ENCODE results near the gene DNAJA1. TPM values are rescaled to one million over a fixed set of nuclear protein-coding genes. Genes with fewer than 3 reads are reported as not detected.

The DNAJA1 gene
- total RNA-seq, 1 donor from 2014 or later: 70.0 TPM

- no peak for TF ChIP-seq POLR2AphosphoS5 (IDR thresholded peaks at IDR 0.05; ENCODE audit: insufficient read depth in 1 of 2, low read depth in 1 of 2)
- TF ChIP-seq, protein P1, sequence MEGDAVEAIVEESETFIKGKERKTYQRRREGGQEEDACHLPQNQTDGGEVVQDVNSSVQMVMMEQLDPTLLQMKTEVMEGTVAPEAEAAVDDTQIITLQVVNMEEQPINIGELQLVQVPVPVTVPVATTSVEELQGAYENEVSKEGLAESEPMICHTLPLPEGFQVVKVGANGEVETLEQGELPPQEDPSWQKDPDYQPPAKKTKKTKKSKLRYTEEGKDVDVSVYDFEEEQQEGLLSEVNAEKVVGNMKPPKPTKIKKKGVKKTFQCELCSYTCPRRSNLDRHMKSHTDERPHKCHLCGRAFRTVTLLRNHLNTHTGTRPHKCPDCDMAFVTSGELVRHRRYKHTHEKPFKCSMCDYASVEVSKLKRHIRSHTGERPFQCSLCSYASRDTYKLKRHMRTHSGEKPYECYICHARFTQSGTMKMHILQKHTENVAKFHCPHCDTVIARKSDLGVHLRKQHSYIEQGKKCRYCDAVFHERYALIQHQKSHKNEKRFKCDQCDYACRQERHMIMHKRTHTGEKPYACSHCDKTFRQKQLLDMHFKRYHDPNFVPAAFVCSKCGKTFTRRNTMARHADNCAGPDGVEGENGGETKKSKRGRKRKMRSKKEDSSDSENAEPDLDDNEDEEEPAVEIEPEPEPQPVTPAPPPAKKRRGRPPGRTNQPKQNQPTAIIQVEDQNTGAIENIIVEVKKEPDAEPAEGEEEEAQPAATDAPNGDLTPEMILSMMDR (IDR thresholded peaks at IDR 0.05): no peak
- no peak for TF ChIP-seq POLR2A (IDR thresholded peaks at IDR 0.05)
- Histone ChIP-seq H3K27ac (peak overlapping the region; percentile 100), H3K4me1 (peaks cover 61% of the 10 kb centered on the region), H3K27me3 (no peaks in the 10 kb centered on the region), H3K4me3 (peak overlapping the region; percentile 83 to 94), H3K36me3 (peaks cover 0 to 34% of the 10 kb centered on the region in 2 donors), H3K9me3 (no peaks in the 10 kb centered on the region)
- intact Hi-C loops (cut with DNase I): no loop called here
- DNase-seq (ENCODE audit: extremely low spot score in 2 of 2): peak in 1 of 2 donors; percentile 89
Measured at GRCh38 chr9:33025572-33026342, 684 bp downstream of the DNAJA1 start.

GRCh38 chr9:33029231-33029786 lies 4.2 kb downstream of the DNAJA1 start:
- intact Hi-C loops (cut with DNase I): loop anchor here (2.0 kb wide), 1 partner anchor 137 kb away; the partner anchor contains the start of gene B4GALT1
- Histone ChIP-seq H3K9me3 (no peaks in the 10 kb centered on the region), H3K36me3 (peaks cover 0 to 65% of the 10 kb centered on the region in 2 donors), H3K4me1 (peaks cover 69% of the 10 kb centered on the region), H3K27me3 (no peaks in the 10 kb centered on the region), H3K27ac (peak overlapping the region; percentile 20), H3K4me3 (no peak overlapping the region)
- TF ChIP-seq POLR2AphosphoS5 (IDR thresholded peaks at IDR 0.05; ENCODE audit: insufficient read depth in 1 of 2, low read depth in 1 of 2): peak in 1 of 2 donors; percentile 47
- TF ChIP-seq, protein P1 (IDR thresholded peaks at IDR 0.05): no peak
- no peak for DNase-seq (ENCODE audit: extremely low spot score in 2 of 2)

- TF ChIP-seq POLR2A (IDR thresholded peaks at IDR 0.05): no peak
- TF ChIP-seq POLR2AphosphoS5 (IDR thresholded peaks at IDR 0.05; ENCODE audit: insufficient read depth in 1 of 2, low read depth in 1 of 2): no peak
- TF ChIP-seq, protein P1 (IDR thresholded peaks at IDR 0.05): no peak
- no peak overlapping the region for H3K27ac ChIP-seq
- peaks cover 0 to 75% of the 10 kb centered on the region in 2 donors for H3K36me3 ChIP-seq
- H3K27me3 ChIP-seq: no peaks in the 10 kb centered on the region
- H3K9me3 ChIP-seq: no peaks in the 10 kb centered on the region
- H3K4me1 ChIP-seq: peaks cover 65% of the 10 kb centered on the region
- no peak for DNase-seq (ENCODE audit: extremely low spot score in 2 of 2)
- H3K4me3 ChIP-seq: no peak overlapping the region
- intact Hi-C loops (cut with DNase I): no loop called here
Measured at GRCh38 chr9:33030285-33030684, 5.2 kb downstream of the DNAJA1 start.

GRCh38 chr9:33032292-33032691 lies 7.2 kb downstream of the DNAJA1 start:
- Histone ChIP-seq H3K27me3 (no peaks in the 10 kb centered on the region), H3K4me3 (no peak overlapping the region), H3K27ac (no peak overlapping the region), H3K4me1 (peaks cover 53% of the 10 kb centered on the region), H3K36me3 (peaks cover 0 to 88% of the 10 kb centered on the region in 2 donors), H3K9me3 (no peaks in the 10 kb centered on the region)
- TF ChIP-seq POLR2AphosphoS5 (IDR thresholded peaks at IDR 0.05; ENCODE audit: insufficient read depth in 1 of 2, low read depth in 1 of 2): no peak
- no peak for TF ChIP-seq POLR2A (IDR thresholded peaks at IDR 0.05)
- TF ChIP-seq, protein P1 (IDR thresholded peaks at IDR 0.05): no peak
- intact Hi-C loops (cut with DNase I): no loop called here
- no peak for DNase-seq (ENCODE audit: extremely low spot score in 2 of 2)

GRCh38 chr9:33032865-33033264 lies 7.8 kb downstream of the DNAJA1 start:
- H3K4me1 ChIP-seq: peaks cover 47% of the 10 kb centered on the region
- TF ChIP-seq POLR2A (IDR thresholded peaks at IDR 0.05): no peak
- no peak for TF ChIP-seq POLR2AphosphoS5 (IDR thresholded peaks at IDR 0.05; ENCODE audit: insufficient read depth in 1 of 2, low read depth in 1 of 2)
- TF ChIP-seq, protein P1 (IDR thresholded peaks at IDR 0.05): no peak
- no peaks in the 10 kb centered on the region for H3K27me3 ChIP-seq
- intact Hi-C loops (cut with DNase I): no loop called here
- H3K36me3 ChIP-seq: peaks cover 0 to 88% of the 10 kb centered on the region in 2 donors
- H3K9me3 ChIP-seq: no peaks in the 10 kb centered on the region
- no peak overlapping the region for H3K27ac ChIP-seq
- H3K4me3 ChIP-seq: no peak overlapping the region
- no peak for DNase-seq (ENCODE audit: extremely low spot score in 2 of 2)
